ENCODE results near the gene DBNDD2.

DBNDD2 gene

GRCh38 chr20:45407783-45408645 lies at the start of gene DBNDD2:
Gene DBNDD2 (plus strand): TSS chr20:45408289. CDS start chr20:45408468, 179 bp downstream.
- peak within 1 kb of the TSS; percentile 83 for H3K27ac Mint-ChIP-seq (ENCODE audit: low read depth)
- H3K9me3 Mint-ChIP-seq: no peaks in the 10 kb centered on the region
- no peak for DNase-seq (ENCODE audit: low spot score in 2 of 2)
- H3K4me3 Mint-ChIP-seq: peak within 1 kb of the TSS; percentile 82
- peaks cover 17% of the 10 kb centered on the region for H3K4me1 Mint-ChIP-seq
- H3K36me3 Mint-ChIP-seq (ENCODE audit: insufficient read depth): peaks cover 5% of the 10 kb centered on the region
- ATAC-seq (replicated peaks; ENCODE audit: extremely low read depth, poor library complexity, severe bottlenecking): no peak
- no peaks in the 10 kb centered on the region for H3K27me3 Mint-ChIP-seq

GRCh38 chr20:45359069-45359405 lies 49.1 kb upstream of the DBNDD2 start:
- no peaks in the 10 kb centered on the region for H3K9me3 Mint-ChIP-seq

GRCh38 chr20:45359406-45360148 lies 48.5 kb upstream of the DBNDD2 start:
- no peaks in the 10 kb centered on the region for H3K27me3 Mint-ChIP-seq
- H3K36me3 Mint-ChIP-seq (ENCODE audit: insufficient read depth): peaks cover 12% of the 10 kb centered on the region
- no peak for ATAC-seq (replicated peaks; ENCODE audit: extremely low read depth, poor library complexity, severe bottlenecking)
- no peaks in the 10 kb centered on the region for H3K9me3 Mint-ChIP-seq
- no peak overlapping the region for H3K27ac Mint-ChIP-seq (ENCODE audit: low read depth)
- DNase-seq (ENCODE audit: low spot score in 2 of 2): no peak
- no peak overlapping the region for H3K4me3 Mint-ChIP-seq
- peaks cover 19% of the 10 kb centered on the region for H3K4me1 Mint-ChIP-seq

More at GRCh38 chr20:45359069-45359405, 49.1 kb upstream of the DBNDD2 start:
- H3K27me3 Mint-ChIP-seq: no peaks in the 10 kb centered on the region
- DNase-seq (ENCODE audit: low spot score in 2 of 2): no peak
- ATAC-seq (replicated peaks; ENCODE audit: extremely low read depth, poor library complexity, severe bottlenecking): no peak
- no peak overlapping the region for H3K27ac Mint-ChIP-seq (ENCODE audit: low read depth)
- no peak overlapping the region for H3K4me3 Mint-ChIP-seq
- peaks cover 12% of the 10 kb centered on the region for H3K36me3 Mint-ChIP-seq (ENCODE audit: insufficient read depth)
- H3K4me1 Mint-ChIP-seq: peaks cover 16% of the 10 kb centered on the region

GRCh38 chr20:45361793-45362192 lies 46.3 kb upstream of the DBNDD2 start:
- DNase-seq (ENCODE audit: low spot score in 2 of 2): no peak
- peaks cover 29% of the 10 kb centered on the region for H3K4me1 Mint-ChIP-seq
- peaks cover 21% of the 10 kb centered on the region for H3K36me3 Mint-ChIP-seq (ENCODE audit: insufficient read depth)
- H3K27ac Mint-ChIP-seq (ENCODE audit: low read depth): no peak overlapping the region
- H3K4me3 Mint-ChIP-seq: no peak overlapping the region
- H3K27me3 Mint-ChIP-seq: no peaks in the 10 kb centered on the region
- ATAC-seq (replicated peaks; ENCODE audit: extremely low read depth, poor library complexity, severe bottlenecking): no peak
- H3K9me3 Mint-ChIP-seq: no peaks in the 10 kb centered on the region

- Mint-ChIP-seq H3K4me3 (peak within 1 kb of the TSS; percentile 92), H3K36me3 (ENCODE audit: insufficient read depth) (peaks cover 29% of the 10 kb centered on the region), H3K27ac (ENCODE audit: low read depth) (peak within 1 kb of the TSS; percentile 96), H3K9me3 (no peaks in the 10 kb centered on the region), H3K27me3 (no peaks in the 10 kb centered on the region), H3K4me1 (peaks cover 41% of the 10 kb centered on the region)
- DNase-seq (ENCODE audit: low spot score in 2 of 2) (peak; percentile 98), ATAC-seq (replicated peaks; ENCODE audit: extremely low read depth, poor library complexity, severe bottlenecking) (peak; percentile 86)
These were observed 45.1 kb upstream of the DBNDD2 start, which contains the start of gene SYS1 for GRCh38 chr20:45362804-45363610. Gene SYS1 (plus strand): TSS chr20:45363156. CDS start chr20:45363532, 376 bp downstream.

- peaks cover 35% of the 10 kb centered on the region for H3K36me3 Mint-ChIP-seq (ENCODE audit: insufficient read depth)
- H3K4me3 Mint-ChIP-seq: peak overlapping the region; percentile 92
- peaks cover 50% of the 10 kb centered on the region for H3K4me1 Mint-ChIP-seq
- no peaks in the 10 kb centered on the region for H3K9me3 Mint-ChIP-seq
- no peaks in the 10 kb centered on the region for H3K27me3 Mint-ChIP-seq
- DNase-seq (ENCODE audit: low spot score in 2 of 2) (no peak), ATAC-seq (replicated peaks; ENCODE audit: extremely low read depth, poor library complexity, severe bottlenecking) (no peak)
- H3K27ac Mint-ChIP-seq (ENCODE audit: low read depth): peak overlapping the region; percentile 96
These were observed 44.2 kb upstream of the DBNDD2 start for GRCh38 chr20:45363611-45364492.

GRCh38 chr20:45365444-45365970 lies 42.6 kb upstream of the DBNDD2 start:
- H3K9me3 Mint-ChIP-seq: no peaks in the 10 kb centered on the region
- DNase-seq (ENCODE audit: low spot score in 2 of 2): no peak
- H3K27ac Mint-ChIP-seq (ENCODE audit: low read depth): no peak overlapping the region
- H3K4me3 Mint-ChIP-seq: no peak overlapping the region
- no peak for ATAC-seq (replicated peaks; ENCODE audit: extremely low read depth, poor library complexity, severe bottlenecking)
- H3K36me3 Mint-ChIP-seq (ENCODE audit: insufficient read depth): peaks cover 37% of the 10 kb centered on the region
- peaks cover 52% of the 10 kb centered on the region for H3K4me1 Mint-ChIP-seq
- no peaks in the 10 kb centered on the region for H3K27me3 Mint-ChIP-seq

GRCh38 chr20:45366192-45366591 lies 41.9 kb upstream of the DBNDD2 start:
- H3K27me3 Mint-ChIP-seq: no peaks in the 10 kb centered on the region
- ATAC-seq (replicated peaks; ENCODE audit: extremely low read depth, poor library complexity, severe bottlenecking) (no peak), DNase-seq (ENCODE audit: low spot score in 2 of 2) (no peak)
- peaks cover 37% of the 10 kb centered on the region for H3K36me3 Mint-ChIP-seq (ENCODE audit: insufficient read depth)
- no peak overlapping the region for H3K27ac Mint-ChIP-seq (ENCODE audit: low read depth)
- H3K4me1 Mint-ChIP-seq: peaks cover 58% of the 10 kb centered on the region
- no peaks in the 10 kb centered on the region for H3K9me3 Mint-ChIP-seq
- H3K4me3 Mint-ChIP-seq: no peak overlapping the region

GRCh38 chr20:45366631-45367030 lies 41.5 kb upstream of the DBNDD2 start:
- H3K27me3 Mint-ChIP-seq: no peaks in the 10 kb centered on the region
- H3K27ac Mint-ChIP-seq (ENCODE audit: low read depth): no peak overlapping the region
- H3K9me3 Mint-ChIP-seq: no peaks in the 10 kb centered on the region
- no peak for ATAC-seq (replicated peaks; ENCODE audit: extremely low read depth, poor library complexity, severe bottlenecking)
- no peak overlapping the region for H3K4me3 Mint-ChIP-seq
- DNase-seq (ENCODE audit: low spot score in 2 of 2): no peak
- H3K36me3 Mint-ChIP-seq (ENCODE audit: insufficient read depth): peaks cover 37% of the 10 kb centered on the region
- peaks cover 62% of the 10 kb centered on the region for H3K4me1 Mint-ChIP-seq

- H3K27ac Mint-ChIP-seq (ENCODE audit: low read depth): peak overlapping the region; percentile 67
- H3K27me3 Mint-ChIP-seq: no peaks in the 10 kb centered on the region
- H3K9me3 Mint-ChIP-seq: no peaks in the 10 kb centered on the region
- ATAC-seq (replicated peaks; ENCODE audit: extremely low read depth, poor library complexity, severe bottlenecking) (no peak), DNase-seq (ENCODE audit: low spot score in 2 of 2) (no peak)
- H3K36me3 Mint-ChIP-seq (ENCODE audit: insufficient read depth): peaks cover 37% of the 10 kb centered on the region
- H3K4me1 Mint-ChIP-seq: peaks cover 64% of the 10 kb centered on the region
- no peak overlapping the region for H3K4me3 Mint-ChIP-seq
These were observed 41.0 kb upstream of the DBNDD2 start for GRCh38 chr20:45367126-45367525.

GRCh38 chr20:45368221-45368980 lies 39.7 kb upstream of the DBNDD2 start:
- Mint-ChIP-seq H3K27me3 (no peaks in the 10 kb centered on the region), H3K4me3 (peak overlapping the region; percentile 58), H3K4me1 (peaks cover 68% of the 10 kb centered on the region), H3K27ac (ENCODE audit: low read depth) (peak overlapping the region; percentile 67), H3K36me3 (ENCODE audit: insufficient read depth) (peaks cover 31% of the 10 kb centered on the region), H3K9me3 (no peaks in the 10 kb centered on the region)
- ATAC-seq (replicated peaks; ENCODE audit: extremely low read depth, poor library complexity, severe bottlenecking): peak; percentile 70
- no peak for DNase-seq (ENCODE audit: low spot score in 2 of 2)

Data from central memory CD8-positive, alpha-beta T cell (primary cell).